ENCODE results near the gene MYO1A. TPM values are rescaled to one million over a fixed set of nuclear protein-coding genes. Genes with fewer than 3 reads are reported as not detected.

The MYO1A gene
- total RNA-seq, 1 experiment from 2014 or later = 1.1 TPM

DNA sequence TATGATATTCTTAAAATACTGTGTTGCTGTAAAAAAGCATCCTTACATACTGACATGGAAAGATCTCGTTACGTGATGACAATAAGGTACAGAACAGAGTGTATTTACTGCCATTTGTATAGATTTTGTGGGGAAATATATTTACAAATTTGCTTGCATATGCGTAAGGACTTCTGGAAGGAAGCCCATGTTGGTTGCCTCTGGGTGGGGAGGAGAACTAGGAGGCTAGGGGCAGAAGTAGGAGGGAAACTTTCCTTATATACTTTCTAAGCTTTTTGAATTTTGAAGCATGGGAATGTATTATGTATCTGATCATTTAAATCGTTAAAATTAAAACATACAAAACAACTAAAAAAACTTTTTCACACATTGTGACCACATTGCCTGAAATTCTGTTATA, 9.7 kb downstream of the MYO1A start:
- H3K27me3 ChIP-seq (replicated peaks; ENCODE audit: insufficient read depth, low read depth, low read length, poor library complexity) = no peaks in the 10 kb centered on the region
- H3K4me3 ChIP-seq (ENCODE audit: low read depth, low read length, poor library complexity, severe bottlenecking) = no peak overlapping the region
- DNase-seq (ENCODE audit: low spot score) = no peak
- no peak for TF ChIP-seq EZH2 (IDR thresholded peaks at IDR 0.05; ENCODE audit: borderline replicate concordance, low read depth, low read length, poor library complexity, severe bottlenecking)
- TF ChIP-seq, protein P1, sequence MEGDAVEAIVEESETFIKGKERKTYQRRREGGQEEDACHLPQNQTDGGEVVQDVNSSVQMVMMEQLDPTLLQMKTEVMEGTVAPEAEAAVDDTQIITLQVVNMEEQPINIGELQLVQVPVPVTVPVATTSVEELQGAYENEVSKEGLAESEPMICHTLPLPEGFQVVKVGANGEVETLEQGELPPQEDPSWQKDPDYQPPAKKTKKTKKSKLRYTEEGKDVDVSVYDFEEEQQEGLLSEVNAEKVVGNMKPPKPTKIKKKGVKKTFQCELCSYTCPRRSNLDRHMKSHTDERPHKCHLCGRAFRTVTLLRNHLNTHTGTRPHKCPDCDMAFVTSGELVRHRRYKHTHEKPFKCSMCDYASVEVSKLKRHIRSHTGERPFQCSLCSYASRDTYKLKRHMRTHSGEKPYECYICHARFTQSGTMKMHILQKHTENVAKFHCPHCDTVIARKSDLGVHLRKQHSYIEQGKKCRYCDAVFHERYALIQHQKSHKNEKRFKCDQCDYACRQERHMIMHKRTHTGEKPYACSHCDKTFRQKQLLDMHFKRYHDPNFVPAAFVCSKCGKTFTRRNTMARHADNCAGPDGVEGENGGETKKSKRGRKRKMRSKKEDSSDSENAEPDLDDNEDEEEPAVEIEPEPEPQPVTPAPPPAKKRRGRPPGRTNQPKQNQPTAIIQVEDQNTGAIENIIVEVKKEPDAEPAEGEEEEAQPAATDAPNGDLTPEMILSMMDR (conservative IDR thresholded peaks at IDR 0.05; ENCODE audit: low read depth, low read length) = no peak
- POLR2A ChIA-PET (ENCODE audit: low non-redundant PET) = no interaction called here
- H3K9me3 ChIP-seq (ENCODE audit: low read depth, low read length, poor library complexity, severe bottlenecking) = no peaks in the 10 kb centered on the region
- BruUV-seq (replicated peaks) = no TSS peak
- CTCF ChIA-PET = interaction anchor here (1.0 kb wide), 1 partner anchor 33 kb away, joined by 4 read pairs; no protein-coding TSS in a partner anchor
- H3K36me3 ChIP-seq (ENCODE audit: insufficient read depth, low read length, poor library complexity, severe bottlenecking) = no peaks in the 10 kb centered on the region
- intact Hi-C loops (cut with micrococcal nuclease; ENCODE audit: unreplicated experiment) = no loop called here
- no peak overlapping the region for H3K27ac ChIP-seq (ENCODE audit: low read depth, low read length, poor library complexity, severe bottlenecking)
- H3K4me1 ChIP-seq (ENCODE audit: insufficient read depth, low read length, poor library complexity, severe bottlenecking) = no peaks in the 10 kb centered on the region

DNA sequence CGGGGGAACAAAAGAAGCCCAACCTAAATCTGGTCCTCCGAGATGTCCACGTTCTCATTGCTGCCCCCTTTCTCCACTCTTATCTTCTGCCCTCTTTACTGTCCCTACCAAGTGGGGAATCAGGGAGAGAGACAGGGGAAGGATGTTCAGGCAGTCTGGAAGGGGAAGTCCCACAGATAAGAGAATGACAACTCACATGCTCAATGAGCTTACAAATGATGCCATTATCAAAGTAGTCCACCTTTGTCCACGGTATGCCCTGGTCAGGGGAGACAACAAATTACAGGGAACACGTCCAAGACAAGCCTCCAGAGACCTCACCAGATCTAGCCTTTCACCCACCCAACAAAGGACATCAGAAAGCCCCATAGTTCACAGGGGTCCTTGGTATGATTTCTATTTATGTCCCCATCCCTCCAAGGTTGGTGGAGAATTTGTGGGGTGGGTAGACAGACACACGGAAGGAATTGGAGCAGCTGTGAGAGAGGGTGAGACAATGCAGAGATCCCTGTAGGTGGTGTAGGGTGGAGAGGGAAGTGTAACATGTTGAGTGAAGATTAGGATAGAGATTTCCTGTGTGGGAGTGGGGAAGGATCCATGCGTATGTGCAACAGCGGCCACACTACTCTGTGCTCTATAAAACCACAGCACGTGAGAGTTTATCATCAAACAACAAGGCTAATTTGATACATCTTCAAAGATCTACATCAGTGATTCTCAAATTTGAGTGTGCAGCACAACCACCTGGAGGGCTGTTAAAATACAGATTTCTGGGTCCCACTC, 10.7 kb downstream of the MYO1A start:
- ChIA-PET POLR2A (ENCODE audit: low non-redundant PET) (no interaction called here), CTCF (no interaction called here)
- no peaks in the 10 kb centered on the region for H3K9me3 ChIP-seq (ENCODE audit: low read depth, low read length, poor library complexity, severe bottlenecking)
- no peaks in the 10 kb centered on the region for H3K36me3 ChIP-seq (ENCODE audit: insufficient read depth, low read length, poor library complexity, severe bottlenecking)
- H3K27ac ChIP-seq (ENCODE audit: low read depth, low read length, poor library complexity, severe bottlenecking) = no peak overlapping the region
- BruUV-seq (replicated peaks) = no TSS peak
- no peak for DNase-seq (ENCODE audit: low spot score)
- H3K4me1 ChIP-seq (ENCODE audit: insufficient read depth, low read length, poor library complexity, severe bottlenecking) = no peaks in the 10 kb centered on the region
- TF ChIP-seq, protein P1 (conservative IDR thresholded peaks at IDR 0.05; ENCODE audit: low read depth, low read length) = no peak
- no peak for TF ChIP-seq EZH2 (IDR thresholded peaks at IDR 0.05; ENCODE audit: borderline replicate concordance, low read depth, low read length, poor library complexity, severe bottlenecking)
- H3K27me3 ChIP-seq (replicated peaks; ENCODE audit: insufficient read depth, low read depth, low read length, poor library complexity) = no peaks in the 10 kb centered on the region
- H3K4me3 ChIP-seq (ENCODE audit: low read depth, low read length, poor library complexity, severe bottlenecking) = no peak overlapping the region
- intact Hi-C loops (cut with micrococcal nuclease; ENCODE audit: unreplicated experiment) = no loop called here

DNA sequence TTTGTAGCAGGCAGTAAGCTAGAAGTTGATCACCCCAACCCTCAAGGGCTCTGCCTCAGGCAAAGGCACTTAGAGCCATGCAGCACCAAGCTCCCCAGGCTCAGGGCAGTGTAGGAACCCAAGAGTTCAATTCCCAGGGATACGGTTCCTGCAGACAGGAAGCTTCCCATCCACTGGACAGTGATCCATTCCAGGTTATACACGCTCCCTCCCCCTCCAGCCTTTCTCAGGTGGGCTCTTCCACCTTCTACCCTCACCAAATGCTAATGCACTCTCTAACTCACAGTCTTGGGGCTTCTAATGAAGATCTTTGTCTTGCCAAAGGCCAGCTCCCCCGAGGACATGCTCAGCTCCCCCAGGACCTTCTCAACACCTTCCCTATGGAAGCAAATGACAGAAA, 12.7 kb downstream of the MYO1A start:
- TF ChIP-seq, protein P1 (conservative IDR thresholded peaks at IDR 0.05; ENCODE audit: low read depth, low read length) = no peak
- no peak for TF ChIP-seq EZH2 (IDR thresholded peaks at IDR 0.05; ENCODE audit: borderline replicate concordance, low read depth, low read length, poor library complexity, severe bottlenecking)
- ChIA-PET POLR2A (ENCODE audit: low non-redundant PET) (no interaction called here), CTCF (no interaction called here)
- intact Hi-C loops (cut with micrococcal nuclease; ENCODE audit: unreplicated experiment) = no loop called here
- no peak overlapping the region for H3K27ac ChIP-seq (ENCODE audit: low read depth, low read length, poor library complexity, severe bottlenecking)
- H3K9me3 ChIP-seq (ENCODE audit: low read depth, low read length, poor library complexity, severe bottlenecking) = no peaks in the 10 kb centered on the region
- no TSS peak for BruUV-seq (replicated peaks)
- no peak overlapping the region for H3K4me3 ChIP-seq (ENCODE audit: low read depth, low read length, poor library complexity, severe bottlenecking)
- no peaks in the 10 kb centered on the region for H3K27me3 ChIP-seq (replicated peaks; ENCODE audit: insufficient read depth, low read depth, low read length, poor library complexity)
- H3K4me1 ChIP-seq (ENCODE audit: insufficient read depth, low read length, poor library complexity, severe bottlenecking) = no peaks in the 10 kb centered on the region
- no peak for DNase-seq (ENCODE audit: low spot score)
- H3K36me3 ChIP-seq (ENCODE audit: insufficient read depth, low read length, poor library complexity, severe bottlenecking) = no peaks in the 10 kb centered on the region
